SW480 (cell line): Measurements from ENCODE around the gene DCUN1D3.
"Not testable (repeated sequence)": the region's sequence is repeated elsewhere in the genome, so short reads cannot be mapped to it uniquely, and the experiment has no call there.

Experiments
- DNase-seq: peaks from one replicate; pipeline ENCODE4 v3.0.0-alpha.2; 2016; ENCODE audit warnings: low spot score

The DCUN1D3 gene

GRCh38 chr16:20887207-20887606, 13.0 kb downstream of the DCUN1D3 start:
- no peak for DNase-seq

- DNase-seq, result no peak
Measured at GRCh38 chr16:20886320-20886719, 13.8 kb downstream of the DCUN1D3 start.

GRCh38 chr16:20884240-20884556, 16.0 kb downstream of the DCUN1D3 start:
- DNase-seq, result peak; percentile 63

GRCh38 chr16:20883554-20884239, 16.5 kb downstream of the DCUN1D3 start:
- DNase-seq, result no peak

GRCh38 chr16:20881503-20881878, 18.7 kb downstream of the DCUN1D3 start:
- DNase-seq, result no peak

GRCh38 chr16:20880867-20881502, 19.2 kb downstream of the DCUN1D3 start:
- no peak for DNase-seq

GRCh38 chr16:20879175-20880040, 20.8 kb downstream of the DCUN1D3 start:
- DNase-seq, result no peak

GRCh38 chr16:20878682-20879147, 21.4 kb downstream of the DCUN1D3 start:
- no peak for DNase-seq

GRCh38 chr16:20875355-20875650, 24.9 kb downstream of the DCUN1D3 start:
- no peak for DNase-seq

- no peak for DNase-seq
Measured at GRCh38 chr16:20874088-20874581, 26.0 kb downstream of the DCUN1D3 start.

GRCh38 chr16:20873331-20873730, 26.8 kb downstream of the DCUN1D3 start:
- no peak for DNase-seq

- peak; percentile 39 for DNase-seq
Measured at GRCh38 chr16:20871941-20872815, 28.0 kb downstream of the DCUN1D3 start.

- no peak for DNase-seq
Measured at GRCh38 chr16:20871258-20871657, 28.9 kb downstream of the DCUN1D3 start.

GRCh38 chr16:20870122-20870820, 29.9 kb downstream of the DCUN1D3 start:
- no peak for DNase-seq

GRCh38 chr16:20868890-20869289, 31.3 kb downstream of the DCUN1D3 start:
- DNase-seq, result no peak

- no peak for DNase-seq
Measured at GRCh38 chr16:20867585-20867984, 32.6 kb downstream of the DCUN1D3 start.

- DNase-seq, result no peak
Measured at GRCh38 chr16:20866801-20867200, 33.4 kb downstream of the DCUN1D3 start.

GRCh38 chr16:20866145-20866772, 33.9 kb downstream of the DCUN1D3 start:
- DNase-seq, result peak; percentile 87

GRCh38 chr16:20865420-20866131, 34.6 kb downstream of the DCUN1D3 start:
- DNase-seq, result peak; percentile 81

GRCh38 chr16:20864376-20864775, 35.8 kb downstream of the DCUN1D3 start:
- not testable (repeated sequence) for DNase-seq
